ENCODE data around the gene SSC4D. TPM values are rescaled to one million over a fixed set of nuclear protein-coding genes. Genes with fewer than 3 reads are reported as not detected.

Gene SSC4D
- total RNA-seq, 2 experiments from 2014 or later: 0.44 TPM; not detected in 1

- Histone ChIP-seq H3K36me3 (ENCODE audit: insufficient read depth, low read length) (peaks cover 100% of the 10 kb centered on the region), H3K9me2 (ENCODE audit: insufficient read depth, low read length) (no peaks in the 10 kb centered on the region), H3K4me1 (ENCODE audit: insufficient read depth, low read length, poor library complexity, severe bottlenecking) (no peaks in the 10 kb centered on the region), H2AFZ (ENCODE audit: low read length) (no peak overlapping the region), H3K79me2 (ENCODE audit: insufficient read depth, low read depth, low read length) (peaks cover 84% of the 10 kb centered on the region), H3K4me3 (ENCODE audit: low read depth, low read length, poor library complexity, severe bottlenecking) (no peak overlapping the region), H3K9me3 (ENCODE audit: low read length) (no peaks in the 10 kb centered on the region), H4K20me1 (ENCODE audit: insufficient read depth, low read length) (peaks cover 36% of the 10 kb centered on the region), H3K4me2 (ENCODE audit: low read length) (no peak overlapping the region), H3K27ac (ENCODE audit: low read depth, low read length, poor library complexity, severe bottlenecking) (no peak overlapping the region)
- intact Hi-C loops (cut with micrococcal nuclease; ENCODE audit: unreplicated experiment): no loop called here
- CTCF ChIA-PET (ENCODE audit: unreplicated experiment): no interaction called here
- POLR2A ChIA-PET: interaction anchor here (1.1 kb wide), 1 partner anchor 8 kb away, joined by 3 read pairs; no protein-coding TSS in a partner anchor
- no peak for DNase-seq (ENCODE audit: low spot score)
- no TSS peak for BruUV-seq (replicated peaks)
- no peak for TF ChIP-seq CTCF (conservative IDR thresholded peaks at IDR 0.05; ENCODE audit: low read length)
- no peak for TF ChIP-seq EZH2phosphoT487 (IDR thresholded peaks at IDR 0.05; ENCODE audit: borderline replicate concordance, low read depth, low read length)
Measured at GRCh38 chr7:76347710-76348109, 61.8 kb downstream of the SSC4D start.

GRCh38 chr7:76346778-76347177 lies 62.7 kb downstream of the SSC4D start:
- no TSS peak for BruUV-seq (replicated peaks)
- Histone ChIP-seq H3K79me2 (ENCODE audit: insufficient read depth, low read depth, low read length) (peaks cover 84% of the 10 kb centered on the region), H3K36me3 (ENCODE audit: insufficient read depth, low read length) (peaks cover 100% of the 10 kb centered on the region), H3K9me2 (ENCODE audit: insufficient read depth, low read length) (no peaks in the 10 kb centered on the region), H3K27ac (ENCODE audit: low read depth, low read length, poor library complexity, severe bottlenecking) (no peak overlapping the region), H3K4me2 (ENCODE audit: low read length) (no peak overlapping the region), H3K4me3 (ENCODE audit: low read depth, low read length, poor library complexity, severe bottlenecking) (no peak overlapping the region), H4K20me1 (ENCODE audit: insufficient read depth, low read length) (peaks cover 31% of the 10 kb centered on the region), H2AFZ (ENCODE audit: low read length) (no peak overlapping the region), H3K9me3 (ENCODE audit: low read length) (no peaks in the 10 kb centered on the region), H3K4me1 (ENCODE audit: insufficient read depth, low read length, poor library complexity, severe bottlenecking) (no peaks in the 10 kb centered on the region)
- ChIA-PET POLR2A (no interaction called here), CTCF (ENCODE audit: unreplicated experiment) (no interaction called here)
- intact Hi-C loops (cut with micrococcal nuclease; ENCODE audit: unreplicated experiment): no loop called here
- TF ChIP-seq EZH2phosphoT487 (IDR thresholded peaks at IDR 0.05; ENCODE audit: borderline replicate concordance, low read depth, low read length): no peak
- TF ChIP-seq CTCF (conservative IDR thresholded peaks at IDR 0.05; ENCODE audit: low read length): no peak
- no peak for DNase-seq (ENCODE audit: low spot score)

- no peak for TF ChIP-seq EZH2phosphoT487 (IDR thresholded peaks at IDR 0.05; ENCODE audit: borderline replicate concordance, low read depth, low read length)
- no peak for TF ChIP-seq CTCF (conservative IDR thresholded peaks at IDR 0.05; ENCODE audit: low read length)
- no peak overlapping the region for H2AFZ ChIP-seq (ENCODE audit: low read length)
- H3K9me2 ChIP-seq (ENCODE audit: insufficient read depth, low read length): no peaks in the 10 kb centered on the region
- peaks cover 25% of the 10 kb centered on the region for H4K20me1 ChIP-seq (ENCODE audit: insufficient read depth, low read length)
- BruUV-seq (replicated peaks): no TSS peak
- POLR2A ChIA-PET: no interaction called here
- intact Hi-C loops (cut with micrococcal nuclease; ENCODE audit: unreplicated experiment): no loop called here
- peaks cover 100% of the 10 kb centered on the region for H3K36me3 ChIP-seq (ENCODE audit: insufficient read depth, low read length)
- H3K4me1 ChIP-seq (ENCODE audit: insufficient read depth, low read length, poor library complexity, severe bottlenecking): no peaks in the 10 kb centered on the region
- H3K27ac ChIP-seq (ENCODE audit: low read depth, low read length, poor library complexity, severe bottlenecking): no peak overlapping the region
- no peak for DNase-seq (ENCODE audit: low spot score)
- peaks cover 84% of the 10 kb centered on the region for H3K79me2 ChIP-seq (ENCODE audit: insufficient read depth, low read depth, low read length)
- H3K4me2 ChIP-seq (ENCODE audit: low read length): no peak overlapping the region
- H3K9me3 ChIP-seq (ENCODE audit: low read length): no peaks in the 10 kb centered on the region
- CTCF ChIA-PET (ENCODE audit: unreplicated experiment): no interaction called here
- H3K4me3 ChIP-seq (ENCODE audit: low read depth, low read length, poor library complexity, severe bottlenecking): no peak overlapping the region
Measured at GRCh38 chr7:76346097-76346496, 63.4 kb downstream of the SSC4D start.
